PC-9 (cell line): ENCODE data around the gene YIPF6. TPM values are rescaled to one million over a fixed set of nuclear protein-coding genes. Genes with fewer than 3 reads are reported as not detected.
A peak's percentile ranks its signal among the peaks of the same experiment; 100 is the strongest.
"Not testable (repeated sequence)": the region's sequence is repeated elsewhere in the genome, so short reads cannot be mapped to it uniquely, and the experiment has no call there.

ENCODE experiments used
- BruUV-seq: library from RNA; stranded (reverse); fragments of 400-500 nt; replicated peaks from 2 replicates; lab custom pipeline; 2021; lab: Mats Ljungman, UMichigan
- CTCF ChIA-PET: fragments of 300-600 bp; sonication (Branson Sonifier 250); formaldehyde crosslinking; loops from one replicate; lab custom pipeline; 2022; ENCODE audit warnings: antibody characterized with exemption; lab: Charles Lee
- POLR2A ChIA-PET: fragments of 300-600 bp; sonication (Branson Sonifier 250); formaldehyde crosslinking; loops from one replicate; lab custom pipeline; 2022; ENCODE audit warnings: antibody characterized with exemption; ENCODE audit not compliant: unreplicated experiment; lab: Charles Lee
- DNase-seq, 2 experiments: peaks; one replicate each; pipeline versions ENCODE4 v3.0.0 to v3.0.0-alpha.2; 2015 to 2022; ENCODE audit warnings: mixed read lengths in 1 of 2
- H2AFZ ChIP-seq: fragments of 200-600 bp; sonication (generic); 2 replicates; pipeline ENCODE4 v1.8.1; 2017; ENCODE audit warnings: antibody characterized with exemption
- H3F3A ChIP-seq: fragments of 200-600 bp; sonication (generic); 2 replicates; pipeline ENCODE4 v1.8.1; 2017; ENCODE audit warnings: antibody characterized with exemption, mild to moderate bottlenecking, low read depth; ENCODE audit not compliant: insufficient read depth
- H3K27ac ChIP-seq: fragments of 200-600 bp; sonication (generic); 2 replicates; pipeline ENCODE4 v1.6.1; 2016; ENCODE audit warnings: mixed run types
- H3K27me3 ChIP-seq: fragments of 200-600 bp; sonication (generic); 2 replicates; pipeline ENCODE4 v1.6.1; 2016; ENCODE audit warnings: low read depth, mixed run types; ENCODE audit not compliant: insufficient read depth
- H3K36me3 ChIP-seq: fragments of 200-600 bp; sonication (generic); 2 replicates; pipeline ENCODE4 v1.6.1; 2016; ENCODE audit warnings: low read depth, mixed run types
- H3K4me1 ChIP-seq: fragments of 200-600 bp; sonication (generic); replicated peaks from 2 replicates; pipeline ENCODE4 v1.6.1; 2016; ENCODE audit warnings: mixed run types; ENCODE audit not compliant: insufficient read depth
- H3K4me2 ChIP-seq: fragments of 200-600 bp; sonication (generic); 2 replicates; pipeline ENCODE4 v1.6.1; 2017; ENCODE audit warnings: mixed run types
- H3K4me3 ChIP-seq: fragments of 200-600 bp; sonication (generic); 2 replicates; pipeline ENCODE4 v1.6.1; 2016; ENCODE audit warnings: mixed run types
- H3K79me2 ChIP-seq: fragments of 200-600 bp; sonication (generic); 2 replicates; pipeline ENCODE4 v1.6.1; 2017; ENCODE audit warnings: low read depth, mixed run types
- H3K9me2 ChIP-seq: fragments of 200-600 bp; sonication (generic); 2 replicates; pipeline ENCODE4 v1.8.1; 2017; ENCODE audit warnings: mild to moderate bottlenecking; ENCODE audit not compliant: insufficient read depth
- H3K9me3 ChIP-seq: fragments of 200-600 bp; sonication (generic); 2 replicates; pipeline ENCODE4 v1.8.1; 2016; ENCODE audit warnings: low read depth; ENCODE audit not compliant: insufficient read depth
- H4K20me1 ChIP-seq: fragments of 200-600 bp; sonication (generic); 2 replicates; pipeline ENCODE4 v1.8.1; 2017; ENCODE audit not compliant: insufficient read depth
- CTCF ChIP-seq: fragments of 200-600 bp; sonication (generic); conservative IDR thresholded peaks from 2 replicates; pipeline ENCODE4 v1.6.1; 2017; ENCODE audit warnings: mixed run types, antibody characterized with exemption, mild to moderate bottlenecking, moderate library complexity
- EZH2 ChIP-seq: fragments of 200-600 bp; sonication (generic); IDR thresholded peaks from 2 replicates; pipeline ENCODE4 v1.8.0; 2017; ENCODE audit warnings: antibody characterized with exemption, low read depth
- intact Hi-C: fragments of 100-400 bp; cut with micrococcal nuclease; formaldehyde crosslinking; loops from one replicate; pipeline ENCODE4 v1.10.0; 2022; ENCODE audit not compliant: unreplicated experiment
- total RNA-seq: library from RNA; stranded (reverse); gene quantifications from 2 replicates; pipeline ENCODE4 v1.2.3, GENCODE V29; 2021

YIPF6 gene
- total RNA-seq, 1 experiment from 2014 or later: 49.1 TPM

- POLR2A ChIA-PET, H3F3A ChIP-seq, H3K27ac ChIP-seq, H3K9me2 ChIP-seq, H4K20me1 ChIP-seq, CTCF ChIA-PET, H2AFZ ChIP-seq, H3K27me3 ChIP-seq, BruUV-seq, H3K4me1 ChIP-seq, H3K36me3 ChIP-seq, H3K79me2 ChIP-seq, H3K4me3 ChIP-seq, H3K4me2 ChIP-seq, intact Hi-C loops, DNase-seq, H3K9me3 ChIP-seq: not testable (repeated sequence)
Measured at GRCh38 chrX:68559905-68560304, 61.1 kb downstream of the YIPF6 start.

DNA sequence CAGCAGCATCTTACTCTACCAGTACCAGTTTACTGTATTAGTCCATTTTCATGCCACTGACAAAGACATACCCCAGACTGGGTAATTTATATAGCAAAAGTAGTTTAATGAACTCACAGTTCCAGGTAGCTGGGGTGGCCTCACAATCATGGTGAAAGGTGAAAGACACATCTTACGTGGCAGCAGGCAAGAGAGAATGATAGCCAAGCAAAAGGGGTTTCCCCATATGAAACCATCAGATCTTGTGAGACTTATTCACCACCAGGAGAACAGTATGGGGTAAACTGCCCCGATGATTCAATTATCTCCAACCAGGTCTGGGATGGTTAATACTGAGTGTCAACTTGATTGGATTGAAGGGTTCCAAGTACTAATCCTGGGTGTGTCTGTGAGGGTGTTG is 69.3 kb downstream of the YIPF6 start:
- DNase-seq: no peak
- Histone ChIP-seq H3K27ac (no peak overlapping the region), H2AFZ (no peak overlapping the region), H3K4me3 (no peak overlapping the region), H3F3A (no peaks in the 10 kb centered on the region), H3K9me2 (no peaks in the 10 kb centered on the region), H3K4me2 (no peak overlapping the region), H3K4me1 (peaks cover 10% of the 10 kb centered on the region), H3K27me3 (no peaks in the 10 kb centered on the region), H4K20me1 (no peaks in the 10 kb centered on the region), H3K79me2 (no peaks in the 10 kb centered on the region), H3K36me3 (no peaks in the 10 kb centered on the region), H3K9me3 (no peaks in the 10 kb centered on the region)
- ChIA-PET POLR2A (no interaction called here), CTCF (no interaction called here)
- intact Hi-C loops: no loop called here
- no peak for TF ChIP-seq CTCF
- no TSS peak for BruUV-seq

DNA sequence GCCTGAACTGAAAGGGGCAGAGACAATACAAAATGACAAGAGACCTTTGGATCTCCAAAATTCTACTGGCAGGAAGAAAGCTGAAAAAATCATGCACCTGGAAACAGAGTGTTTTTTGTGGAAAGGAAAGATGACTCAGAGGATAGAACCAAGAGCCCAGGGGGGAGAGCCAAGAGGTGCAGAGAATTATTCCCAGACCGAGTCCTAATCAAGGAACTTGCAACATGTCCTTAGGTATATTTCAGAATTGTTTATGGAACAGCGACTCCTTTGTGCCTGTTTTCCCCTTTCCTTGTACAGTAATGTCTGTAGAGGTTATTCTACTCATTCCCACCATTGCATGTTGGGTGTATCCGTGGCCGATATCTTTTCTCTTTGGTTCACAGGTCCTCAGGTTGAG is 71.7 kb downstream of the YIPF6 start:
- intact Hi-C loops: no loop called here
- no TSS peak for BruUV-seq
- Histone ChIP-seq H3K9me2 (no peaks in the 10 kb centered on the region), H3K36me3 (no peaks in the 10 kb centered on the region), H3K79me2 (no peaks in the 10 kb centered on the region), H3F3A (no peaks in the 10 kb centered on the region), H3K9me3 (no peaks in the 10 kb centered on the region), H4K20me1 (no peaks in the 10 kb centered on the region), H3K27me3 (no peaks in the 10 kb centered on the region), H3K4me1 (peaks cover 10% of the 10 kb centered on the region), H2AFZ (no peak overlapping the region), H3K27ac (no peak overlapping the region), H3K4me3 (no peak overlapping the region), H3K4me2 (no peak overlapping the region)
- TF ChIP-seq CTCF (no peak), EZH2 (no peak)
- DNase-seq: no peak
- POLR2A ChIA-PET: no interaction called here
- CTCF ChIA-PET: no interaction called here

GRCh38 chrX:68571292-68571609 is 72.4 kb downstream of the YIPF6 start:
- intact Hi-C loops: no loop called here
- Histone ChIP-seq H3K4me2 (0 out of 2 replicates have a peak overlapping the region, but pooled peaks have one; percentile 40), H2AFZ (no peak overlapping the region), H3K36me3 (no peaks in the 10 kb centered on the region), H3K4me3 (no peak overlapping the region), H3K9me3 (no peaks in the 10 kb centered on the region), H3K27me3 (no peaks in the 10 kb centered on the region), H3F3A (no peaks in the 10 kb centered on the region), H4K20me1 (no peaks in the 10 kb centered on the region), H3K27ac (peak overlapping the region; percentile 55), H3K4me1 (peaks cover 10% of the 10 kb centered on the region), H3K9me2 (no peaks in the 10 kb centered on the region), H3K79me2 (no peaks in the 10 kb centered on the region)
- DNase-seq: no peak
- no peak for TF ChIP-seq CTCF
- TF ChIP-seq EZH2: no peak
- CTCF ChIA-PET: no interaction called here
- no TSS peak for BruUV-seq
- POLR2A ChIA-PET: interaction anchor here (1.1 kb wide), 1 partner anchor 18 kb away, joined by 6 read pairs; no protein-coding TSS in a partner anchor
